HG03280 (cell line): ENCODE measurements around the gene NLGN1.
"Not testable (repeated sequence)": the region's sequence is repeated elsewhere in the genome, so short reads cannot be mapped to it uniquely, and the experiment has no call there.

Source experiments
- ATAC-seq: cut with Tn5 transposase; IDR thresholded peaks from one replicate; pipeline ENCODE4 v1.9.1; 2021; ENCODE audit warnings: mild to moderate bottlenecking, moderate library complexity; ENCODE audit not compliant: unreplicated experiment

The NLGN1 gene

GRCh38 chr3:174202116-174202515 lies 804.6 kb downstream of the NLGN1 start:
- no peak for ATAC-seq

GRCh38 chr3:174202561-174202960 lies 805.0 kb downstream of the NLGN1 start:
- ATAC-seq = no peak

GRCh38 chr3:174204765-174205164 lies 807.2 kb downstream of the NLGN1 start:
- no peak for ATAC-seq

- ATAC-seq = no peak
Measured at GRCh38 chr3:174206607-174207192, 809.2 kb downstream of the NLGN1 start.

- ATAC-seq = no peak
Measured at GRCh38 chr3:174208161-174208560, 810.6 kb downstream of the NLGN1 start.

- ATAC-seq = not testable (repeated sequence)
Measured at GRCh38 chr3:174211896-174212295, 814.4 kb downstream of the NLGN1 start.

GRCh38 chr3:174215456-174215855 lies 817.9 kb downstream of the NLGN1 start:
- ATAC-seq = no peak

- ATAC-seq = no peak
Measured at GRCh38 chr3:174216019-174216418, 818.5 kb downstream of the NLGN1 start.

GRCh38 chr3:174216946-174217718 lies 819.6 kb downstream of the NLGN1 start:
- ATAC-seq = no peak

GRCh38 chr3:174218016-174218415 lies 820.5 kb downstream of the NLGN1 start:
- no peak for ATAC-seq

GRCh38 chr3:174219738-174220137 lies 822.2 kb downstream of the NLGN1 start:
- ATAC-seq = no peak

GRCh38 chr3:174220775-174221554 lies 823.4 kb downstream of the NLGN1 start:
- ATAC-seq = no peak

GRCh38 chr3:174223042-174223441 lies 825.5 kb downstream of the NLGN1 start:
- no peak for ATAC-seq

GRCh38 chr3:174223626-174224025 lies 826.1 kb downstream of the NLGN1 start:
- no peak for ATAC-seq

GRCh38 chr3:174229916-174230315 lies 832.4 kb downstream of the NLGN1 start:
- ATAC-seq = no peak

- not testable (repeated sequence) for ATAC-seq
Measured at GRCh38 chr3:174232028-174232657, 834.6 kb downstream of the NLGN1 start.

GRCh38 chr3:174232658-174233429 lies 835.3 kb downstream of the NLGN1 start:
- ATAC-seq = no peak

- no peak for ATAC-seq
Measured at GRCh38 chr3:174233511-174233910, 836.0 kb downstream of the NLGN1 start.

GRCh38 chr3:174242311-174243041 lies 844.9 kb downstream of the NLGN1 start:
- no peak for ATAC-seq

GRCh38 chr3:174243171-174243570 lies 845.6 kb downstream of the NLGN1 start:
- no peak for ATAC-seq
